GM23248 (cell line): Measurements from ENCODE around the gene VILL.

Experiments used
- EZH2 ChIP-seq: fragments of 200-600 bp; sonication (generic); IDR thresholded peaks from 2 replicates; pipeline ENCODE4 v1.6.1; 2018; ENCODE audit warnings: antibody characterized with exemption, mild to moderate bottlenecking; ENCODE audit not compliant: insufficient read depth, poor library complexity, severe bottlenecking
- EZH2phosphoT487 ChIP-seq: fragments of 200-600 bp; sonication (generic); IDR thresholded peaks from 2 replicates; pipeline ENCODE4 v1.6.1; 2018; ENCODE audit warnings: antibody characterized with exemption, moderate library complexity, mild to moderate bottlenecking, low read depth; ENCODE audit not compliant: insufficient read depth

DNA sequence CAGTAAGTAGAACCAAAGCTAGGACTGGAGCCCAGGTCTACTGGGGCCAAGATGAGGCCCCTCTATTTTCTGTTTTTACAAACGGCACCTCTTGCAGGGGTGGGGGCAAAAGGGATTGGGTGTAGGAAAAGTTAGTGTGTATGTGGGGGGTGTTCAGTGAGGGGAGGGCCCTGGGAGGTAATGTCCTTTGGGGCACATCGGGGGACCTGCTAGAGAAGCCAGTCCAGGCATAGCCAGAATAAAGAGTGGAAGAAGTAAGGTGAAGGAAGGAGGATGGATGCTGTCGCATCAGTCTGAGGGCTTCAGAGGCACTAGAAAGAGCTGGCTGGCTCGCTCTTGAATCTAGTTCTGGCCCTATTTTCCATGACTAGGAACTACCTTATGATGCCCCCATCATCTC is 36.3 kb downstream of the VILL start:
- TF ChIP-seq EZH2phosphoT487 (no peak), EZH2 (no peak)
